HCT116 (cell line): Measurements from ENCODE around the gene NOL4L. TPM values are rescaled to one million over a fixed set of nuclear protein-coding genes. Genes with fewer than 3 reads are reported as not detected.

Source experiments
- ATAC-seq: fragments of 200-7000 bp; cut with Tn5 transposase; 2 replicates; pipeline ENCODE4 v1.9.1; 2020; ENCODE audit warnings: mild to moderate bottlenecking, moderate library complexity
- BruUV-seq: library from RNA; stranded (reverse); fragments of 400-500 nt; replicated peaks from 2 replicates; lab custom pipeline; 2021; lab: Mats Ljungman, UMichigan
- CTCF ChIA-PET: fragments of 300-600 bp; sonication (Branson Sonifier 250); formaldehyde crosslinking; loops from one replicate; lab custom pipeline; 2021; ENCODE audit warnings: antibody characterized with exemption; lab: Charles Lee
- POLR2A ChIA-PET: fragments of 300-600, 350-600 bp; sonication (Branson Sonifier 250); formaldehyde crosslinking; loops from one replicate; lab custom pipeline; 2021; ENCODE audit warnings: antibody characterized with exemption; lab: Charles Lee
- RAD21 ChIA-PET, 2 experiments: fragments of 300-600 bp; sonication (Branson Sonifier 250); formaldehyde crosslinking; loops; one replicate each; lab custom pipeline; 2023; ENCODE audit warnings: low total read pairs in 2 of 2; ENCODE audit not compliant: uncharacterized antibody in 2 of 2, unreplicated experiment in 2 of 2, low non-redundant PET in 1 of 2; lab: Charles Lee
- DNase-seq: peaks from one replicate; pipeline ENCODE4 v3.0.0-alpha.2; 2010; ENCODE audit warnings: low read depth, low spot score
- H2AFZ ChIP-seq: fragments of 200-600 bp; shearing (Covaris generic), sonication (generic); 2 replicates; pipeline ENCODE4 v1.6.1; 2017; ENCODE audit warnings: low read depth, mixed run types, mixed read lengths, antibody characterized with exemption, low read length; ENCODE audit not compliant: poor library complexity, severe bottlenecking
- H3K27ac ChIP-seq: 2 replicates; pipeline ENCODE4 v1.5.1; 2012; ENCODE audit warnings: low read depth, low read length
- H3K27me3 ChIP-seq: fragments of 200-600 bp; sonication (generic); 2 replicates; pipeline ENCODE4 v1.6.1; 2016; ENCODE audit warnings: mixed run types, low read length, mixed read lengths; ENCODE audit not compliant: insufficient read depth
- H3K36me3 ChIP-seq, 2 experiments: fragments of 200-500 bp in 1 of 2; fragments of 200-600 bp in 1 of 2; sonication (Bioruptor generic) in 1 of 2; sonication (generic) in 1 of 2; 2 replicates each; pipeline versions ENCODE4 v1.5.1 to v1.6.1; 2014 to 2016; ENCODE audit warnings: low read length in 2 of 2, inconsistent platforms in 1 of 2, mixed read lengths in 1 of 2, mixed run types in 1 of 2; ENCODE audit not compliant: insufficient read depth in 2 of 2, control insufficient read depth in 1 of 2
- H3K4me1 ChIP-seq, 2 experiments: fragments of 200-600 bp in 1 of 2; sonication (generic) in 1 of 2; 2 replicates each; pipeline versions ENCODE4 v1.5.1 to v1.6.1; 2012 to 2017; ENCODE audit warnings: low read length in 2 of 2, inconsistent platforms in 1 of 2, mild to moderate bottlenecking in 1 of 2, mixed read lengths in 1 of 2, mixed run types in 1 of 2, moderate library complexity in 1 of 2; ENCODE audit not compliant: insufficient read depth in 2 of 2, control insufficient read depth in 1 of 2
- H3K4me2 ChIP-seq: fragments of 200-600 bp; sonication (generic); 2 replicates; pipeline ENCODE4 v1.6.1; 2017; ENCODE audit warnings: mixed run types, low read length, mixed read lengths
- H3K4me3 ChIP-seq, 2 experiments: fragments of 200-600 bp in 1 of 2; sonication (generic) in 1 of 2; replicated peaks in 1 of 2; 2 replicates each; pipeline ENCODE4 v1.5.1; 2011 to 2016; ENCODE audit warnings: low read length in 2 of 2, control low read depth in 1 of 2, low read depth in 1 of 2, mild to moderate bottlenecking in 1 of 2, mixed read lengths in 1 of 2, mixed run types in 1 of 2
- H3K79me2 ChIP-seq: fragments of 200-600 bp; sonication (generic); 2 replicates; pipeline ENCODE4 v1.6.1; 2017; ENCODE audit warnings: mild to moderate bottlenecking, mixed run types, low read length, moderate library complexity, mixed read lengths; ENCODE audit not compliant: insufficient read depth
- H3K9ac ChIP-seq: fragments of 200-600 bp; sonication (generic); 2 replicates; pipeline ENCODE4 v1.6.1; 2016; ENCODE audit warnings: low read length, mixed read lengths
- H3K9me2 ChIP-seq: fragments of 200-600 bp; sonication (generic), shearing (Covaris generic); 2 replicates; pipeline ENCODE4 v1.6.1; 2017; ENCODE audit warnings: mixed run types, mild to moderate bottlenecking, moderate library complexity; ENCODE audit not compliant: insufficient read depth
- H3K9me3 ChIP-seq, 2 experiments: fragments of 200-500 bp in 1 of 2; fragments of 200-600 bp in 1 of 2; sonication (Bioruptor generic) in 1 of 2; sonication (generic) in 1 of 2; 2 replicates each; pipeline ENCODE4 v1.6.1; 2014 to 2017; ENCODE audit warnings: low read length in 2 of 2, mixed read lengths in 2 of 2, inconsistent platforms in 1 of 2, low read depth in 1 of 2, mild to moderate bottlenecking in 1 of 2, mixed run types in 1 of 2, moderate library complexity in 1 of 2; ENCODE audit not compliant: control insufficient read depth in 1 of 2, insufficient read depth in 1 of 2
- H4K20me1 ChIP-seq: fragments of 200-600 bp; sonication (generic), shearing (Covaris generic); 2 replicates; pipeline ENCODE4 v1.6.1; 2017; ENCODE audit warnings: mixed run types, mild to moderate bottlenecking, moderate library complexity; ENCODE audit not compliant: insufficient read depth
- ATF3 ChIP-seq: IDR thresholded peaks from 2 replicates; pipeline ENCODE4 v1.6.1; 2012
- CBX3 ChIP-seq: IDR thresholded peaks from 2 replicates; pipeline ENCODE4 v1.6.1; 2012; ENCODE audit warnings: low read depth
- CEBPB ChIP-seq: IDR thresholded peaks from 2 replicates; pipeline ENCODE4 v1.6.1; 2012; ENCODE audit warnings: low read depth
- EGR1 ChIP-seq: IDR thresholded peaks from 2 replicates; pipeline ENCODE4 v1.6.1; 2012; ENCODE audit warnings: low read depth
- ELF1 ChIP-seq: IDR thresholded peaks from 2 replicates; pipeline ENCODE4 v1.6.1; 2012; ENCODE audit warnings: low read depth, borderline replicate concordance
- EZH2 ChIP-seq: fragments of 200-600 bp; sonication (generic); IDR thresholded peaks from 2 replicates; pipeline ENCODE4 v1.6.1; 2017; ENCODE audit warnings: antibody characterized with exemption, mixed run types
- EZH2phosphoT487 ChIP-seq: fragments of 200-600 bp; IDR thresholded peaks from 2 replicates; pipeline ENCODE4 v1.6.1; 2018; ENCODE audit warnings: antibody characterized with exemption, borderline replicate concordance
- FOSL1 ChIP-seq: IDR thresholded peaks from 2 replicates; pipeline ENCODE4 v1.6.1; 2012; ENCODE audit warnings: low read depth
- JUND ChIP-seq: IDR thresholded peaks from 2 replicates; pipeline ENCODE4 v1.6.1; 2012
- POLR2A ChIP-seq: IDR thresholded peaks from 2 replicates; pipeline ENCODE4 v1.7.0; 2011; ENCODE audit warnings: borderline replicate concordance; ENCODE audit not compliant: insufficient read depth, insufficient read length; ENCODE audit errors: extremely low read depth
- POLR2AphosphoS5 ChIP-seq: IDR thresholded peaks from 2 replicates; pipeline ENCODE4 v1.6.1; 2011; ENCODE audit warnings: mild to moderate bottlenecking, low read depth, low read length, moderate library complexity
- RAD21 ChIP-seq: IDR thresholded peaks from 2 replicates; pipeline ENCODE4 v1.6.1; 2012; ENCODE audit warnings: low read depth, mild to moderate bottlenecking
- SIN3A ChIP-seq: IDR thresholded peaks from 2 replicates; pipeline ENCODE4 v1.6.1; 2012; ENCODE audit warnings: low read depth
- SP1 ChIP-seq: IDR thresholded peaks from 2 replicates; pipeline ENCODE4 v1.6.1; 2012; ENCODE audit warnings: low read depth
- SRF ChIP-seq: IDR thresholded peaks from 2 replicates; pipeline ENCODE4 v1.6.1; 2012; ENCODE audit warnings: low read depth
- TCF7L2 ChIP-seq: IDR thresholded peaks from 2 replicates; pipeline ENCODE4 v1.7.0; 2011; ENCODE audit warnings: borderline replicate concordance, inconsistent platforms; ENCODE audit not compliant: insufficient read depth, insufficient read length; ENCODE audit errors: extremely low read depth
- YY1 ChIP-seq: IDR thresholded peaks from 2 replicates; pipeline ENCODE4 v1.6.1; 2011; ENCODE audit warnings: low read length, low read depth, moderate library complexity, mild to moderate bottlenecking; ENCODE audit not compliant: insufficient replicate concordance; ENCODE audit errors: extremely low read depth
- ZFX ChIP-seq: fragments of 450-650 bp; IDR thresholded peaks from 2 replicates; pipeline ENCODE4 v1.6.1; 2017
- ZNF274 ChIP-seq: fragments of 200-500 bp; sonication (Bioruptor generic); IDR thresholded peaks from 2 replicates; pipeline ENCODE4 v1.6.1; 2014; ENCODE audit warnings: mild to moderate bottlenecking, low read depth, low read length, inconsistent platforms
- intact Hi-C: fragments of 100-400 bp; cut with micrococcal nuclease; formaldehyde crosslinking; loops from 2 replicates; pipeline ENCODE4 v1.10.0; 2022
- total RNA-seq: library from RNA; stranded (reverse); gene quantifications from one replicate; pipeline ENCODE4 v1.2.1, GENCODE V29; 2021; ENCODE audit not compliant: unreplicated experiment

NOL4L gene
- total RNA-seq, 1 experiment from 2014 or later: 5.9 TPM

GRCh38 chr20:32513031-32513866 is 71.9 kb downstream of the NOL4L start:
- Histone ChIP-seq H3K79me2 (no peaks in the 10 kb centered on the region), H3K4me3 (no peak overlapping the region), H3K4me1 (no peaks in the 10 kb centered on the region)
- intact Hi-C loops: no loop called here
- RAD21 ChIA-PET: no interaction called here
- ATAC-seq: no peak
- TF ChIP-seq EZH2phosphoT487 (no peak), TCF7L2 (no peak), POLR2A (no peak), ZFX (no peak), ATF3 (no peak), SRF (no peak), POLR2AphosphoS5 (no peak), YY1 (no peak), JUND (no peak), SIN3A (no peak), FOSL1 (no peak), ELF1 (no peak), CEBPB (no peak), EGR1 (no peak), RAD21 (no peak), CBX3 (no peak), SP1 (no peak), ZNF274 (no peak), EZH2 (no peak)
- TF ChIP-seq, all 23 proteins: peak for 0
- H2AFZ ChIP-seq: no peak overlapping the region
- H3K36me3 ChIP-seq: no peaks in the 10 kb centered on the region
- H4K20me1 ChIP-seq: no peaks in the 10 kb centered on the region
- H3K27me3 ChIP-seq: no peaks in the 10 kb centered on the region
- H3K9ac ChIP-seq: no peak overlapping the region
- POLR2A ChIA-PET: no interaction called here
- H3K9me3 ChIP-seq: no peaks in the 10 kb centered on the region
- H3K4me2 ChIP-seq: no peak overlapping the region
- H3K9me2 ChIP-seq: no peaks in the 10 kb centered on the region
- CTCF ChIA-PET: no interaction called here
- no TSS peak for BruUV-seq
- H3K27ac ChIP-seq: no peak overlapping the region
- DNase-seq: no peak
